Measurements from ENCODE around the gene PCDHGA1. TPM values are rescaled to one million over a fixed set of nuclear protein-coding genes. Genes with fewer than 3 reads are reported as not detected.
A peak's percentile ranks its signal among the peaks of the same experiment; 100 is the strongest.

PCDHGA1 gene
- total RNA-seq, 1 donor from 2014 or later = 3.0 TPM

DNA sequence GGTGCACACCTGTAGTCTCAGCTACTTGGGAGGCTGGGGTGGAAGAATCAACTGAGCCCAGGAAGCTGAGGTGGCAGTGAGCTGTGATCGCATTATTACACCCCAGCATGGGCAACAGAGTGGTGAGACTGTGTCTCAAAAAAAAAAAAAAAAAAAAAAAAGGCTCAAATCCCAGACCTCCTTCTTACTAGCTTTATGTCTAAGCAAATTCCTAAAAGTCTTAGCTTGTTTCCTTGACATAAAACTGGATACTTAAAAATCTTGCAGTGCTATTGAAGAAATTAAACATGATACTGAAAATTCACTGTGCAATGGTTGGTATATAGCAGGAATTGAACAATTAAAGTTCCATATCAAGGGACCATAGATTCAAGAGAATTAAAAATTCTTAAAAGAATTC lies 203.6 kb downstream of the PCDHGA1 start:
- DNase-seq (no peak), ATAC-seq (no peak)
- intact Hi-C loops (cut with micrococcal nuclease) = no loop called here

DNA sequence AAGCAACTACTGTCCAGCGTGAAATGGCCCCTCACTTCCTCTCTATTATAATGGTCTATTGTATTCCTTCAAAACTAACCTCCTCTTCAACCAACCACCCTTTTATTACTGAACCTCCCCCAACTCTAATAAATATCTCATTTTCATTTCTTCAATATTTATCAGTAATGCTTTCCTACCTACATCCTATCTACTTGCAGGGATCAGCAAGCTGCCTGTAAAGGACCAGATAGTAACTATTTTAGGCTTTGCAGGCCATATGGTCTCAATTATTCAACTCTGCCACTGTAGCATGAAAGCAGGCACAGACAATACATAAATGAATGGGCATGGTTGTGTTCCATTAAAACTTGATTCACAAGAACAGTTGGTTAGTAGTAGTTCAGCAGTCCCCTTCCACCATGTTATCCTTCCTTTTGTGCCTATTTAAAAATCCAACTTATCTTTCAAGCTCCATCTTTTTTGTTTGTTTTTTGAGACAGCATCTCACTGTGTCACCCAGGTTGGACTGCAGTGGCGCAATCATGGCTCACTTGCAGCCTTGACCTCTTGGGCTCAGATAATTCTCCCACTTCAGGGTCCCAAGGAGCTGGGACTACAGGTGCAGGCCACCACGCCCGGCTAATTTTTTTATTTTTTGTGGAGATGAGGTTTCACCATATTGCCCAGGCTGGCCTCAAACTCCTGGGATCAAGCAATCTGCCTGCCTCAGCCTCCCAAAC lies 204.3 kb downstream of the PCDHGA1 start:
- ATAC-seq (no peak), DNase-seq (no peak)
- intact Hi-C loops (cut with micrococcal nuclease) = no loop called here

DNA sequence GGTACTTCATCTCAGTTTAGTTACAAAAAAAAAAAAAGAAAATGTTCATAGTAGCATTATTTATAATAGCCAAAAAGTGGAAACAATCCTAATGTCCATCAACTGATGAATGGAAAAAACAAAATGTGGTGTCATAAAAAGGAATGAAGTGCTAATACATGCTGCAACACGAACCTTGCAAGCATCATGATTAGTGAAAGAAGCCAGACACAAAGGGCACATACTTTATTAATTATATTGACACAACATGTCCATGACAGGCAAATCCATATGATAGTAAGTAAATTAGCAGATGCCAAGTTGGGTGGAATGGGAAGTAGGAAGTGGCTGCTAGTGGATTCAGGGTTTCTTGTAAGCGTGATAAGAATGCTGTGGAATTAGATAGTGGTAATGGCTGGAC lies 212.7 kb downstream of the PCDHGA1 start:
- intact Hi-C loops (cut with micrococcal nuclease) = no loop called here
- ATAC-seq = no peak
- DNase-seq = no peak

DNA sequence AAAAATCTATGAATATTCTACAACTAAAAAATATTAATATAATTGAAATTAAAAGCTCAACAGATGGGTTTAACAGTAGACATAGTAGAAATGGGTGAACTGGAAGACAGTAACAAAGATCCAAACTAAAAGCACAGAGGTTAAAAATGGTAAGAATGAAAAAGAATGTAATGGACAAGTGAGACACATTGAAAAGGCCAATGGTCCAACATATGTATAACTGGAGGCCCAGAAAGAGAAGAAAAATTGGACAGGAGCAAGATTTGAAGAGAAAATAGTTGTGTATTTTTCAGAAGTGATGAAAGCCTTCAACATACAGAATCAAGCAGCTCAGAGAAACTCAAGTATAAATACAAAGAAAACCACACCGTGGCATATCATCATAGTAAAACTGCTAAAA lies 217.2 kb downstream of the PCDHGA1 start:
- no peak for DNase-seq
- intact Hi-C loops (cut with micrococcal nuclease) = no loop called here
- ATAC-seq = no peak

DNA sequence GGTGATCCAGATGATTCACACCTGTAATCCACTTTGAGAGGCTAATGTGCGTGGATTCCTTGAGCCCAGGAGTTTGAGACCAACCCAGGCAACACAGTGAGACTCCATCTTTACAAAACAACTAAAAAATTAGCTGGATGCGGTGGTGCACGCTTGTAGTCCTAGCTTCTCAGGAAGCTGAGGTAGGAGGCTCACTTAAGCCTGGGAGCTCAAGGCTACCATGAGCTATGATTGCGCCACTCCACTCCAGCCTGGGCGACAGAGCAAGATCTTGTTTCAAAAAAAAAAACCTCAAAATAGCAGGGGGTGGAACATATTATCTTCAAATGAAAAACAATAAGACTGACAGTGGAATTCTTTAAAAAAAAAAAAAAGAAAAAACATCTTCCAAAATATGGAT lies 217.6 kb downstream of the PCDHGA1 start:
- ATAC-seq (no peak), DNase-seq (no peak)
- intact Hi-C loops (cut with micrococcal nuclease) = no loop called here

DNA sequence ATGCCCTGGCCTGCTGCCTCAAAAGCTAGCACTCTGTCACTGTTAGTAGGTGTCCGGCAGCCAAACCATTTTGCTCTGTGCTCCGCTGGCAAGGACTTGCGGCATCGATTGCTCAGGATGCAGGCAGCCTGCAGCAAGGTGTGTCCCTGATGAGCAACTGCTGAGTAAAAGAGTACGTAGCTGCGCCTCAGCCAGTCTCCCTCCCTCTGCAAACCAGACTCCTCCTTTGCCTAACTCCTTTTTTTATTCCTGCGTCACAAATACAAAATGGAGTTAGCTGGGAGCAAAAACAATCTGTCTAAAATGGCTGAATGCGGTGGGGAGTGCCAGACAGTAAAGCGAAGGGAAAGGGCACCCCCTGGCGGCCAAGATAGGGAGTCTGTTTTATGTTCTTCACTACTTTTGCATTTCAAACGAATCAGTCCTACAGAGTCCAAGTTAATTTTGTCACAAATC lies 227.4 kb downstream of the PCDHGA1 start:
- ATAC-seq = peak; percentile 73
- DNase-seq = peak; percentile 88
- intact Hi-C loops (cut with micrococcal nuclease) = loop anchor here (5.0 kb wide), 1 partner anchor 35 kb away; no protein-coding TSS in a partner anchor

DNA sequence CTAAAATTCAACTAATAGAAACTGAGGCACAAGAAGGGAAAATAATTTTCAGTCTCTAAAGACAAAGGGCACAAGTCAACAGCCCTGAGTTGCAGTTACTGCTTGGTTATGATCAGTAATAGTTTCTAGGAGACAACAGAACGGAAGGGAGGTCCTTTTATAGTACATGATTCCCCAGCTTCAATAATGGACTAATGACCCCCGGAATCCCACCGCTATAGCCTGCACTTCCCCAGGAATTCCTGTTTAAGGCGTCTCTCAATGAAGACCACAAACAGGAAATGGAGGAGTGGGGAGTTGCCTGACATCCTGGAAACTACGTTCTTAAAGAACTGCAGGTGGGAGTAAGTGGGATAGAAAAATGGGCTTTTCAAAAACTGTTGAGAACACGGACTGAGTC lies 227.8 kb downstream of the PCDHGA1 start:
- intact Hi-C loops (cut with micrococcal nuclease) = loop anchor here (5.0 kb wide), 1 partner anchor 36 kb away; no protein-coding TSS in a partner anchor
- peak; percentile 4 for ATAC-seq
- no peak for DNase-seq

DNA sequence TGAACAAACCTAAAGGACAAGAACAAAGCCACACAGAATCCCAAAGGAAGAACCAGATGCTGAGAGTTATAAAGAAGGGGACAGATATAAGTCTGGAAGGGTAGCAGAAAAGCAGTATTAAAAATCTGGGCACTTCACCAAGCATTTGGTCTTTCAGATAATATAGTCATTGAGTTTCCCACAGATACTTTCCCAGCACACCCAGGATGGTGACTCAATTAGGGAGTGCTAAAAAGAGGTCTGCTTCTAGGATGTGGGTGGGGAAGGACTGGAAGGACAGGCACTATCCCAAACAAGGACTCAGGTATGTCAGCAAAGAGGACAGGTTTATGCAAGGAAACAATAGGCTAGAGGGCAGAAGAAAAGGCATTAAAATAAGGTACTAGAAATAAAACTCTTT lies 229.1 kb downstream of the PCDHGA1 start:
- DNase-seq = no peak
- intact Hi-C loops (cut with micrococcal nuclease) = loop anchor here (5.0 kb wide), 1 partner anchor 37 kb away; no protein-coding TSS in a partner anchor
- peak; percentile 33 for ATAC-seq

DNA sequence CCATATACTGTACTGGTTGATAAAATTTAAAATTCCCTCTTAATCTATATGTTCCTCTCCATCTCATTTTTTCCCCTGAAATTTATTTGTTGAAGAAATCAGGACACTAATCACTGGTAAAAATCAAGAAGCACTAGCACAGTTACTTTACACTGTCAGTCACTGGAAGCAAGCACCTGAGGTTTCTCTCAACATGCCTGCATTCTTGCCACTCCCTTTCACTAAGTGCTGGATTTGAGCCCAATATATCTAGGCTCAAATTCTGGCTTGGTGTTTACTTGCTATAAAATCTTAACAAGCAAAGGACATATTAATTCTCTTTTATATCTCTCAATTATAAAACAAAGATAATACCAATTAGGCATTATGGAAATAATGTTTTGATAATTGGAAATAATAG lies 229.8 kb downstream of the PCDHGA1 start:
- no peak for ATAC-seq
- intact Hi-C loops (cut with micrococcal nuclease) = loop anchor here (10.0 kb wide), 1 partner anchor 155 kb away; the partner anchor contains the start of genes PCDHGA9 and PCDHGB6
- DNase-seq = no peak

DNA sequence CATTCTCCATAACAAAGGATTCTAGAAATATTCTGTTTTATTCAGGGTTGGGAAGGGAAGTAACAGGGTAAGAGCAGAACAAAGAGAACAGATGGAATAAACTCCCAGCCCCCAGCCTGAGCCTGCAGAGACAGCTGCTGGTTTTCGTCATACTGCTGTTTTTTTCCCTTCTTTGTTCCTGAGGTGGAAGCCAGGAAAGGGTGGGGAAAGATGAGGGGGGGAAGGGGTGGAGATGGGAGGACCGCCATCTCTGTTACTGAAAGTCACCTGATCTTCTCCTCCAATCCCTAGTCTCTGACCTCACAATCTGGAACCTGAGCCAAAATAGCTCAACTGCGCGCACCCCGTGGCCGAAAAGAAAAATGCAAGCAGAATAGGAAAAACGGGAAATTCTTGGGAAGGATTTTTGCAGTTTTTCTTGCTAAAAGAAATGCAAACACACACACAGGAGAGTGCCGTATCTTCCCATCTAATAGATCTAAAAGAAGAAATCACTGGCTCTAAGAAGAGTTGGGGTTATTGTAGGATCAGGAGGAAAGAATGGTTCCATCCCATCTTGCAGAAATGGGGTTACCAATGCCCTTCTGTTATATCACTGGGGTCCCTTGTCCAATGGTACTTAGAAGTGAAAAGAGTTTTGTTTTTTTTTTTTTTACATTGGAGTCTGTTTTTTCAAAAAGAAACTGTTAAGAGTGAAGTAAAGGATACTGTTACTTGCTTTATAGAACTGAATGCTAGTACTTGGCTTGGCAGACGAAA lies 230.6 kb downstream of the PCDHGA1 start:
- intact Hi-C loops (cut with micrococcal nuclease) = loop anchor here (10.0 kb wide), 1 partner anchor 156 kb away; the partner anchor contains the start of genes PCDHGA9 and PCDHGB6
- peak; percentile 85 for ATAC-seq

More for the DNA sequence above, 230.6 kb downstream of the PCDHGA1 start:
- peak; percentile 79 for DNase-seq

Other genes with a start within 250 kb of the PCDHGA1 start
- gene PCDHB2, start 235.9 kb upstream of the PCDHGA1 start, total RNA-seq = 2.2 TPM
- gene PCDHB3, start 230.0 kb upstream of the PCDHGA1 start, total RNA-seq = 0.99 TPM
- gene PCDHB4, start 208.7 kb upstream of the PCDHGA1 start, total RNA-seq = 1.5 TPM
- gene PCDHB5, start 195.3 kb upstream of the PCDHGA1 start, total RNA-seq = 3.1 TPM
- gene PCDHB6, start 180.5 kb upstream of the PCDHGA1 start, total RNA-seq = 0.32 TPM
- 0.77 TPM for gene PCDHB7, start 157.9 kb upstream of the PCDHGA1 start, total RNA-seq
- gene PCDHB8, start 152.7 kb upstream of the PCDHGA1 start, total RNA-seq = 1.8 TPM
- gene PCDHB16, start 148.1 kb upstream of the PCDHGA1 start, total RNA-seq = 2.7 TPM
- gene PCDHB9, start 143.4 kb upstream of the PCDHGA1 start, total RNA-seq = 0.59 TPM
- 0.64 TPM for gene PCDHB10, start 138.2 kb upstream of the PCDHGA1 start, total RNA-seq
- gene PCDHB11, start 130.9 kb upstream of the PCDHGA1 start, total RNA-seq = 0.74 TPM
- 1.3 TPM for gene PCDHB12, start 121.8 kb upstream of the PCDHGA1 start, total RNA-seq
- 1.7 TPM for gene PCDHB13, start 116.6 kb upstream of the PCDHGA1 start, total RNA-seq
- 2.5 TPM for gene PCDHB14, start 107.2 kb upstream of the PCDHGA1 start, total RNA-seq
- gene PCDHB15, start 85.1 kb upstream of the PCDHGA1 start, total RNA-seq = 2.6 TPM
- gene SLC25A2, start 26.5 kb upstream of the PCDHGA1 start, total RNA-seq = not detected
- 106 TPM for gene TAF7, start 9.7 kb upstream of the PCDHGA1 start, total RNA-seq
- 6.0 TPM for gene PCDHGA2, start 8.2 kb downstream of the PCDHGA1 start, total RNA-seq
- 12.1 TPM for gene PCDHGA3, start 13.3 kb downstream of the PCDHGA1 start, total RNA-seq
- gene PCDHGB1, start 19.6 kb downstream of the PCDHGA1 start, total RNA-seq = 7.1 TPM
- 8.4 TPM for gene PCDHGA4, start 24.5 kb downstream of the PCDHGA1 start, total RNA-seq
- gene PCDHGB2, start 29.5 kb downstream of the PCDHGA1 start, total RNA-seq = 8.7 TPM
- gene PCDHGA5, start 33.6 kb downstream of the PCDHGA1 start, total RNA-seq = 5.3 TPM
- gene PCDHGB3, start 39.7 kb downstream of the PCDHGA1 start, total RNA-seq = 7.2 TPM
- 5.7 TPM for gene PCDHGA6, start 43.4 kb downstream of the PCDHGA1 start, total RNA-seq
- 7.0 TPM for gene PCDHGA7, start 52.2 kb downstream of the PCDHGA1 start, total RNA-seq
- 5.4 TPM for gene PCDHGB4, start 57.2 kb downstream of the PCDHGA1 start, total RNA-seq
- gene PCDHGA8, start 62.1 kb downstream of the PCDHGA1 start, total RNA-seq = 9.1 TPM
- 6.4 TPM for gene PCDHGB5, start 67.4 kb downstream of the PCDHGA1 start, total RNA-seq
- gene PCDHGA9, start 72.3 kb downstream of the PCDHGA1 start, total RNA-seq = 4.5 TPM
- gene PCDHGB6, start 77.5 kb downstream of the PCDHGA1 start, total RNA-seq = 4.7 TPM
- gene PCDHGA10, start 82.5 kb downstream of the PCDHGA1 start, total RNA-seq = 5.3 TPM
- 8.8 TPM for gene PCDHGB7, start 87.2 kb downstream of the PCDHGA1 start, total RNA-seq
- gene PCDHGA11, start 90.5 kb downstream of the PCDHGA1 start, total RNA-seq = 5.0 TPM
- gene PCDHGA12, start 100.0 kb downstream of the PCDHGA1 start, total RNA-seq = 5.1 TPM
- gene PCDHGC3, start 145.5 kb downstream of the PCDHGA1 start, total RNA-seq = 13.4 TPM
- 2.5 TPM for gene PCDHGC4, start 154.5 kb downstream of the PCDHGA1 start, total RNA-seq
- 3.2 TPM for gene PCDHGC5, start 158.6 kb downstream of the PCDHGA1 start, total RNA-seq

All from left ventricle myocardium superior (tissue), 1 donor.